Activated CD4-positive, alpha-beta memory T cell treated with anti-CD3 and anti-CD28 coated beads for 36 hours (primary cell): ENCODE data around the gene CD248. TPM values are rescaled to one million over a fixed set of nuclear protein-coding genes. Genes with fewer than 3 reads are reported as not detected.
A peak's percentile ranks its signal among the peaks of the same experiment; 100 is the strongest.

Experiments used
- CTCF ChIA-PET: fragments of 350-600 bp; sonication (Branson Sonifier 250); formaldehyde crosslinking; loops from one replicate; lab custom pipeline; 2021; ENCODE audit warnings: antibody characterized with exemption, inconsistent platforms; lab: Charles Lee
- POLR2A ChIA-PET: fragments of 350-600 bp; sonication (Branson Sonifier 250); formaldehyde crosslinking; loops from one replicate; lab custom pipeline; 2021; ENCODE audit warnings: antibody characterized with exemption; lab: Charles Lee
- DNase-seq: peaks from one replicate; pipeline ENCODE4 v3.0.0-alpha.2; 2020
- H3K27ac Mint-ChIP-seq: one replicate; pipeline ENCODE4 v1.8.0; 2021; ENCODE audit warnings: mixed read lengths
- H3K27me3 Mint-ChIP-seq: one replicate; pipeline ENCODE4 v1.8.0; 2021; ENCODE audit warnings: mixed read lengths
- H3K36me3 Mint-ChIP-seq: one replicate; pipeline ENCODE4 v1.8.0; 2021; ENCODE audit warnings: mixed read lengths
- H3K4me1 Mint-ChIP-seq: one replicate; pipeline ENCODE4 v1.8.0; 2021; ENCODE audit warnings: low read depth, mixed read lengths
- H3K4me3 Mint-ChIP-seq: one replicate; pipeline ENCODE4 v1.8.0; 2021; ENCODE audit warnings: mild to moderate bottlenecking, mixed read lengths
- H3K9me3 Mint-ChIP-seq: one replicate; pipeline ENCODE4 v1.8.0; 2021; ENCODE audit warnings: mixed read lengths
- intact Hi-C: fragments of 100-400 bp; cut with micrococcal nuclease; formaldehyde crosslinking; loops from one replicate; pipeline ENCODE4 v1.15.1; 2023
- total RNA-seq, 2 experiments: library from RNA; stranded (reverse); gene quantifications; one replicate each; pipeline ENCODE4 v1.2.3, GENCODE V29; 2021

Gene CD248
- total RNA-seq, 2 experiments from 2014 or later: not detected

GRCh38 chr11:66309475-66309874, 7.4 kb downstream of the CD248 start:
- no peak overlapping the region for H3K27ac Mint-ChIP-seq
- intact Hi-C loops: no loop called here
- no peaks in the 10 kb centered on the region for H3K27me3 Mint-ChIP-seq
- no peak overlapping the region for H3K4me3 Mint-ChIP-seq
- no peaks in the 10 kb centered on the region for H3K36me3 Mint-ChIP-seq
- DNase-seq: no peak
- H3K9me3 Mint-ChIP-seq: no peaks in the 10 kb centered on the region
- ChIA-PET POLR2A (interaction anchor here (0.6 kb wide), 1 partner anchor 61 kb away, joined by 3 read pairs; no protein-coding TSS in a partner anchor), CTCF (interaction anchor here (0.9 to 1.3 kb wide), 3 partner anchors 55 to 79 kb away, joined by 3 to 4 read pairs (median 3); no protein-coding TSS in a partner anchor)
- peaks cover 5% of the 10 kb centered on the region for H3K4me1 Mint-ChIP-seq

GRCh38 chr11:66302656-66303055, 14.2 kb downstream of the CD248 start:
- Mint-ChIP-seq H3K4me3 (no peak overlapping the region), H3K4me1 (no peaks in the 10 kb centered on the region), H3K36me3 (no peaks in the 10 kb centered on the region), H3K27me3 (no peaks in the 10 kb centered on the region), H3K9me3 (no peaks in the 10 kb centered on the region), H3K27ac (no peak overlapping the region)
- DNase-seq: no peak
- intact Hi-C loops: no loop called here
- ChIA-PET POLR2A (no interaction called here), CTCF (interaction anchor here (0.9 to 1.2 kb wide), 2 partner anchors 9 to 86 kb away, joined by 3 to 7 read pairs; no protein-coding TSS in a partner anchor)

- Mint-ChIP-seq H3K27ac (no peak overlapping the region), H3K4me3 (no peak overlapping the region), H3K4me1 (no peaks in the 10 kb centered on the region), H3K27me3 (peaks cover 2% of the 10 kb centered on the region), H3K9me3 (no peaks in the 10 kb centered on the region), H3K36me3 (no peaks in the 10 kb centered on the region)
- ChIA-PET POLR2A (interaction anchor here (1.2 kb wide), 1 partner anchor 11 kb away, joined by 4 read pairs; the partner anchor contains the start of gene YIF1A), CTCF (interaction anchor here (3.5 kb wide), 1 partner anchor 13 kb away, joined by 14 read pairs; no protein-coding TSS in a partner anchor)
- DNase-seq: no peak
- intact Hi-C loops: no loop called here
Measured at GRCh38 chr11:66299186-66299585, 17.7 kb downstream of the CD248 start.

- Mint-ChIP-seq H3K9me3 (no peaks in the 10 kb centered on the region), H3K27ac (no peak overlapping the region), H3K27me3 (peaks cover 11% of the 10 kb centered on the region), H3K36me3 (no peaks in the 10 kb centered on the region), H3K4me3 (no peak overlapping the region), H3K4me1 (peaks cover 3% of the 10 kb centered on the region)
- CTCF ChIA-PET: interaction anchor here (3.5 kb wide), 1 partner anchor 15 kb away, joined by 14 read pairs; no protein-coding TSS in a partner anchor
- POLR2A ChIA-PET: interaction anchor here (0.5 kb wide), 1 partner anchor 562 kb away, joined by 4 read pairs; no protein-coding TSS in a partner anchor
- intact Hi-C loops: no loop called here
- no peak for DNase-seq
Measured at GRCh38 chr11:66297610-66298009, 19.2 kb downstream of the CD248 start.

GRCh38 chr11:66294626-66295620, 21.9 kb downstream of the CD248 start:
- POLR2A ChIA-PET: no interaction called here
- CTCF ChIA-PET: interaction anchor here (1.8 kb wide), 1 partner anchor 17 kb away, joined by 6 read pairs; no protein-coding TSS in a partner anchor
- intact Hi-C loops: no loop called here
- Mint-ChIP-seq H3K4me1 (peaks cover 13% of the 10 kb centered on the region), H3K9me3 (no peaks in the 10 kb centered on the region), H3K27ac (no peak overlapping the region), H3K4me3 (no peak overlapping the region), H3K27me3 (peaks cover 13% of the 10 kb centered on the region), H3K36me3 (no peaks in the 10 kb centered on the region)
- DNase-seq: no peak

GRCh38 chr11:66293777-66294625, 22.8 kb downstream of the CD248 start:
- CTCF ChIA-PET: no interaction called here
- POLR2A ChIA-PET: no interaction called here
- intact Hi-C loops: no loop called here
- Mint-ChIP-seq H3K4me3 (no peak overlapping the region), H3K9me3 (no peaks in the 10 kb centered on the region), H3K27me3 (peaks cover 13% of the 10 kb centered on the region), H3K4me1 (peaks cover 21% of the 10 kb centered on the region), H3K36me3 (no peaks in the 10 kb centered on the region), H3K27ac (no peak overlapping the region)
- DNase-seq: no peak

GRCh38 chr11:66293352-66293751, 23.5 kb downstream of the CD248 start:
- peaks cover 13% of the 10 kb centered on the region for H3K27me3 Mint-ChIP-seq
- POLR2A ChIA-PET: no interaction called here
- H3K27ac Mint-ChIP-seq: no peak overlapping the region
- intact Hi-C loops: no loop called here
- no peak overlapping the region for H3K4me3 Mint-ChIP-seq
- H3K4me1 Mint-ChIP-seq: peaks cover 21% of the 10 kb centered on the region
- DNase-seq: no peak
- H3K9me3 Mint-ChIP-seq: no peaks in the 10 kb centered on the region
- CTCF ChIA-PET: no interaction called here
- no peaks in the 10 kb centered on the region for H3K36me3 Mint-ChIP-seq

GRCh38 chr11:66292543-66293332, 24.1 kb downstream of the CD248 start:
- Mint-ChIP-seq H3K4me1 (peaks cover 23% of the 10 kb centered on the region), H3K27me3 (peaks cover 13% of the 10 kb centered on the region), H3K9me3 (no peaks in the 10 kb centered on the region), H3K4me3 (peak overlapping the region; percentile 36), H3K27ac (no peak overlapping the region), H3K36me3 (no peaks in the 10 kb centered on the region)
- CTCF ChIA-PET: no interaction called here
- POLR2A ChIA-PET: no interaction called here
- intact Hi-C loops: no loop called here
- DNase-seq: no peak

GRCh38 chr11:66291706-66292542, 24.9 kb downstream of the CD248 start, which contains the start of gene TMEM151A:
Gene TMEM151A, plus strand, starts transcription at chr11:66291894. Its CDS starts 120 bp downstream, at chr11:66292014.
- DNase-seq: no peak
- H3K27ac Mint-ChIP-seq: no peak within 1 kb of the TSS
- POLR2A ChIA-PET: interaction anchor here (1.2 kb wide), 1 partner anchor 33 kb away, joined by 3 read pairs; no protein-coding TSS in a partner anchor
- no peaks in the 10 kb centered on the region for H3K36me3 Mint-ChIP-seq
- peaks cover 13% of the 10 kb centered on the region for H3K27me3 Mint-ChIP-seq
- no peaks in the 10 kb centered on the region for H3K9me3 Mint-ChIP-seq
- peaks cover 30% of the 10 kb centered on the region for H3K4me1 Mint-ChIP-seq
- intact Hi-C loops: no loop called here
- CTCF ChIA-PET: interaction anchor here (0.6 to 1.6 kb wide), 3 partner anchors 9 to 155 kb away, joined by 3 to 9 read pairs (median 7); no protein-coding TSS in a partner anchor
- peak within 1 kb of the TSS; percentile 36 for H3K4me3 Mint-ChIP-seq

GRCh38 chr11:66291303-66291705, 25.5 kb downstream of the CD248 start:
- ChIA-PET CTCF (interaction anchor here (0.6 to 1.6 kb wide), 4 partner anchors 9 to 154 kb away, joined by 3 to 9 read pairs (median 5); no protein-coding TSS in a partner anchor), POLR2A (interaction anchor here (1.2 kb wide), 1 partner anchor 33 kb away, joined by 3 read pairs; no protein-coding TSS in a partner anchor)
- H3K4me3 Mint-ChIP-seq: no peak overlapping the region
- no peaks in the 10 kb centered on the region for H3K9me3 Mint-ChIP-seq
- H3K4me1 Mint-ChIP-seq: peaks cover 33% of the 10 kb centered on the region
- H3K27me3 Mint-ChIP-seq: peaks cover 13% of the 10 kb centered on the region
- intact Hi-C loops: no loop called here
- no peak overlapping the region for H3K27ac Mint-ChIP-seq
- no peak for DNase-seq
- H3K36me3 Mint-ChIP-seq: no peaks in the 10 kb centered on the region
